ENCODE results near the gene SSBP3. TPM values are rescaled to one million over a fixed set of nuclear protein-coding genes. Genes with fewer than 3 reads are reported as not detected.
"Not testable (repeated sequence)": the region's sequence is repeated elsewhere in the genome, so short reads cannot be mapped to it uniquely, and the experiment has no call there.

SSBP3 gene
- total RNA-seq, 1 donor from 2014 or later = 51.0 TPM

DNA sequence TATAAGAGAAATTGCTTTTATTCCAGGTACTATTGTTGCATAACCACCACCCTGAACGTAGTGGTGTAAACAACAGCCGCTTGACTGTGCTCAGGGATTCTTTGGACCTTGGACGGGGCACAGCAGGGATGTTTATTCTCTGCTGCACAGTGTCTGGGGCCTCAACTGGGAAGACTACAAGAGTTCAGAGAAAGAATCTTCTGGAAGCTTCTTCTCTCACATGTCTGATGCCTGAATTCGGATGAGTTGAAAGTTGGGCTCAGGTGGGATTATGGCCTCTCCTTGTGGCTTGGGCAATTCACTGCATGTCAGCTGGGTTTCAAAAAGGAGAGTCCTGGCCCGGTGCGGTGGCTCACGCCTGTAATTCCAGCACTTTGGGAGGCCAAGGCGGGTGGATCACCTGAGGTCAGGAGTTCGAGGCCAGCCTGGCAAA is 19.0 kb upstream of the SSBP3 start:
- Histone ChIP-seq H3K27me3 (no peaks in the 10 kb centered on the region), H3K4me1 (no peaks in the 10 kb centered on the region), H3K4me3 (no peak overlapping the region), H3K27ac (no peak overlapping the region), H3K9me3 (no peaks in the 10 kb centered on the region), H3K36me3 (no peaks in the 10 kb centered on the region)
- TF ChIP-seq, protein P1, sequence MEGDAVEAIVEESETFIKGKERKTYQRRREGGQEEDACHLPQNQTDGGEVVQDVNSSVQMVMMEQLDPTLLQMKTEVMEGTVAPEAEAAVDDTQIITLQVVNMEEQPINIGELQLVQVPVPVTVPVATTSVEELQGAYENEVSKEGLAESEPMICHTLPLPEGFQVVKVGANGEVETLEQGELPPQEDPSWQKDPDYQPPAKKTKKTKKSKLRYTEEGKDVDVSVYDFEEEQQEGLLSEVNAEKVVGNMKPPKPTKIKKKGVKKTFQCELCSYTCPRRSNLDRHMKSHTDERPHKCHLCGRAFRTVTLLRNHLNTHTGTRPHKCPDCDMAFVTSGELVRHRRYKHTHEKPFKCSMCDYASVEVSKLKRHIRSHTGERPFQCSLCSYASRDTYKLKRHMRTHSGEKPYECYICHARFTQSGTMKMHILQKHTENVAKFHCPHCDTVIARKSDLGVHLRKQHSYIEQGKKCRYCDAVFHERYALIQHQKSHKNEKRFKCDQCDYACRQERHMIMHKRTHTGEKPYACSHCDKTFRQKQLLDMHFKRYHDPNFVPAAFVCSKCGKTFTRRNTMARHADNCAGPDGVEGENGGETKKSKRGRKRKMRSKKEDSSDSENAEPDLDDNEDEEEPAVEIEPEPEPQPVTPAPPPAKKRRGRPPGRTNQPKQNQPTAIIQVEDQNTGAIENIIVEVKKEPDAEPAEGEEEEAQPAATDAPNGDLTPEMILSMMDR (IDR thresholded peaks at IDR 0.05) = no peak
- intact Hi-C loops (cut with DNase I) = no loop called here
- no peak for DNase-seq (ENCODE audit: low spot score in 2 of 2)

DNA sequence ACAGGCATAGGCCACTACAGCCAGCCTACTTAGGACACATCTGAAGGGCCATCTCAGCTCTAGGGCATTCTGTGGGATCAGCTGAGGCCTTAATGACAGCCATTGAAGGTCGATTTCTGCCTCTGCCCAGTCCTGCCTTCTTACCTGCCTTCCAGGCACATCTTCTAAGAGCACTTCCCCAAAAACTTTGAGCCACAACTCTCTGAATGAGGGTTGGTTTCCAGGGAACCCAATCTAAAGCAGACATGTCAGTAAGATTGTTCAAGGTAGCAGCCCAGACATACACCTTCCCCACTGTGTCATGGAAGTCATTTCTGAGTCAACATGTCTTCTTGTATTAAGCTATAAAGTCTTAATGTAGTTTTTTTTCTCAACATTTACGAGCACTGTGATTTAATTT is 18.2 kb upstream of the SSBP3 start:
- Histone ChIP-seq H3K36me3 (no peaks in the 10 kb centered on the region), H3K27ac (no peak overlapping the region), H3K4me3 (no peak overlapping the region), H3K27me3 (no peaks in the 10 kb centered on the region), H3K9me3 (no peaks in the 10 kb centered on the region), H3K4me1 (no peaks in the 10 kb centered on the region)
- DNase-seq (ENCODE audit: low spot score in 2 of 2) = no peak
- TF ChIP-seq, protein P1 (IDR thresholded peaks at IDR 0.05) = no peak
- intact Hi-C loops (cut with DNase I) = no loop called here

DNA sequence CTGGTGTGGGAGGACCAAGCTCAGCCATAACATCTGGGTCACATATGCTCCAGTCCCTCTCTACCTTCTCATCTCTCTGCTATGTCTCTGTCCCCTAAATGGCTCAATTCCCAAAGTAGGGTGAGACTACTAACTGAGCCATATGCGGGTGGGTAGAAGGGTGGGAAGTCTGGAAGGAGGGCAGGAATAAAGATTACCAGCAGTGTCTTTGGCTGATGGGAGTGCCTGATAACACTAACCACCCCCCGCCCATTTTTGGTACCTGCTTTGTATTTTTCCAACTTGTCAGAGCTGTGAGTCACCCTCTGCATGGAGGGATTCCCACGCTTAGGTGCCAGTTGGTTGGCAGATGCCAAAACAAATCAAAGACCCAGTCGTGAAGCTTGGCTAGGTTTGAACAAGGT is 14.9 kb upstream of the SSBP3 start:
- Histone ChIP-seq H3K9me3 (no peaks in the 10 kb centered on the region), H3K4me1 (no peaks in the 10 kb centered on the region), H3K36me3 (no peaks in the 10 kb centered on the region), H3K27me3 (no peaks in the 10 kb centered on the region), H3K27ac (no peak overlapping the region), H3K4me3 (no peak overlapping the region)
- intact Hi-C loops (cut with DNase I) = no loop called here
- DNase-seq (ENCODE audit: low spot score in 2 of 2) = no peak
- TF ChIP-seq, protein P1 (IDR thresholded peaks at IDR 0.05) = no peak

DNA sequence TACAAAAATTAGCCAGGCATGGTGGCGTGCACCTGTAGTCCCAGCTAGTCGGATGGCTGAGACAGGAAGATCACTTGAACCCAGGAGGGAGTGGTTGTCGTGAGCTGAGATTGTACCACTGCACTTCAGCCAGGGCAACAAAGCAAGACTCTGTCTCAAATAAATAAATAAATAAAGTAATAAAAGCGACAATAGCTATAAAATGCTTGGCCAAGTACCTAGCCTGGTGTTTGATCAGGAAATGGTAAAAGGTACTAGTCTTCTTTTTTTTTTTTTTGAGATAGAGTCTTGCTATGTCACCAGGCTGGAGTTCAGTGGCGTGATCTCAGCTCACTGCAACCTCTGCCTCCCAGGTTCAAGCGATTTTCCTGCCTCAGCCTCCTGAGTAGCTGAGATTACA is 12.4 kb upstream of the SSBP3 start:
- H3K36me3 ChIP-seq; H3K9me3 ChIP-seq; DNase-seq (ENCODE audit: low spot score in 2 of 2); H3K4me3 ChIP-seq; H3K27me3 ChIP-seq; H3K27ac ChIP-seq; intact Hi-C loops (cut with DNase I); H3K4me1 ChIP-seq: not testable (repeated sequence)

DNA sequence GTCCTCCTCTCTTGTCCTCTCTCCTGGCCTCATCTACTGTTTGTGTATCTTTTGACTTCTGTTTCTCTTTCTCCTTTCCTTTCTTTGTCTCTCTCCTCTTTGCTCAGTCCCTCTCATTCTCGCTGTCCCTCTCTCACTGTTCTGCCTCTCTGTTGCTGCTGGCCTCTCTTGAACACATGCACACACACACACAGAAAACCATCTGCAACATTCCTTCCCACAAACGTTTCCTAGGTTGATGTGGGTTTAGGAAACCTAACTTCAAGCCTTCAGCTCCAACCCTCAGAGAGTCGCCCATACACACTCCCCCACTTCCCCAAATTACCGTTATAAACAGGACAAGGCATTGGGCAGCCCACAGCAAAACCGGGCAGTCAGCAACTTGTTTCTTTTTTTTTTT is 10.9 kb upstream of the SSBP3 start:
- intact Hi-C loops (cut with DNase I) = no loop called here
- Histone ChIP-seq H3K27ac (no peak overlapping the region), H3K27me3 (no peaks in the 10 kb centered on the region), H3K9me3 (no peaks in the 10 kb centered on the region), H3K4me1 (no peaks in the 10 kb centered on the region), H3K4me3 (no peak overlapping the region), H3K36me3 (no peaks in the 10 kb centered on the region)
- no peak for DNase-seq (ENCODE audit: low spot score in 2 of 2)
- TF ChIP-seq, protein P1 (IDR thresholded peaks at IDR 0.05) = no peak

DNA sequence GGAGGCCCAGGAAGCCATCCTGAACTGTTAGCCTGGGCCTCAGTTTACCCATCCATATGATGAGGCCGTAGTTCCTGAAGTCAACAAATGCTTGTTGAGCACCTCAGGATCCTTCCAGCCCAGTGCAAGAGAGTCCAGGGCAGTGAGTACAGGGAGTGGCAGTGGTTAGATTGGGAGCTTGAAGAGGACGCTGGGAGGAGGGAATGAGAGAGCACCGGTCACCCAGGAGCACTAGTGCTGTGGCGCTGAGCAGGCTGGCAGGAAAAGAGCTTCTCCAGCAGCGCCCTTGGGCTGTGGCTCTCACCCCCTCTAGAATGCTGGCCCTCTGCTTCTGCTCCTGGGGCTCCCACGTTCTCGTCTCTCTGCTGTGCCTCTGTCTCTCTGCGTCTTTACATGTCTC is 10.2 kb upstream of the SSBP3 start:
- Histone ChIP-seq H3K36me3 (no peaks in the 10 kb centered on the region), H3K4me3 (no peak overlapping the region), H3K27ac (no peak overlapping the region), H3K9me3 (no peaks in the 10 kb centered on the region), H3K27me3 (no peaks in the 10 kb centered on the region), H3K4me1 (no peaks in the 10 kb centered on the region)
- intact Hi-C loops (cut with DNase I) = no loop called here
- TF ChIP-seq, protein P1 (IDR thresholded peaks at IDR 0.05) = no peak
- DNase-seq (ENCODE audit: low spot score in 2 of 2) = no peak
